ENCODE results near the gene GPR137.

DNA sequence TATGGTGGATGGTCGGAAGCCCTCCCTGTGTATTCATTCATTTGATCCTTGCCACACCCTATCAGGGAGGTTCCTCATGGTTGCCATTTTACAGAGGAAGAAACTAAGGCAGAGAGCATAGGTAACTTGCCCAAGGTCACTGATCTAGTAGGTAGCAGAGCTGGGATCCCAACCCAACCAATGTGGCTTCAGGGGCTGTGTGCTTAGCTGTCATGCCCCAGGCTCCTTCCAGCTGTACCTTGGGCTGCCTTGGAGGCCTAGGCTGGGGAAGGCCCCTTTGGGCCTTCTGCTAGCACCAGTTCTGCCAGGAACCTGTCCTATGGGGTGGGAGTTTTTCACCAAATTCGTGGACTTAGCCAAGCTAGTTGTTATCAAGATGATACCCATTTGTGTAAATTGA lies 9.8 kb upstream of the GPR137 start:
- TF ChIP-seq, protein P1, sequence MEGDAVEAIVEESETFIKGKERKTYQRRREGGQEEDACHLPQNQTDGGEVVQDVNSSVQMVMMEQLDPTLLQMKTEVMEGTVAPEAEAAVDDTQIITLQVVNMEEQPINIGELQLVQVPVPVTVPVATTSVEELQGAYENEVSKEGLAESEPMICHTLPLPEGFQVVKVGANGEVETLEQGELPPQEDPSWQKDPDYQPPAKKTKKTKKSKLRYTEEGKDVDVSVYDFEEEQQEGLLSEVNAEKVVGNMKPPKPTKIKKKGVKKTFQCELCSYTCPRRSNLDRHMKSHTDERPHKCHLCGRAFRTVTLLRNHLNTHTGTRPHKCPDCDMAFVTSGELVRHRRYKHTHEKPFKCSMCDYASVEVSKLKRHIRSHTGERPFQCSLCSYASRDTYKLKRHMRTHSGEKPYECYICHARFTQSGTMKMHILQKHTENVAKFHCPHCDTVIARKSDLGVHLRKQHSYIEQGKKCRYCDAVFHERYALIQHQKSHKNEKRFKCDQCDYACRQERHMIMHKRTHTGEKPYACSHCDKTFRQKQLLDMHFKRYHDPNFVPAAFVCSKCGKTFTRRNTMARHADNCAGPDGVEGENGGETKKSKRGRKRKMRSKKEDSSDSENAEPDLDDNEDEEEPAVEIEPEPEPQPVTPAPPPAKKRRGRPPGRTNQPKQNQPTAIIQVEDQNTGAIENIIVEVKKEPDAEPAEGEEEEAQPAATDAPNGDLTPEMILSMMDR (IDR thresholded peaks at IDR 0.05) = no peak
- no peak for TF ChIP-seq POLR2A (IDR thresholded peaks at IDR 0.05)

Data from stomach (tissue), 4 donors.